Stimulated activated CD4-positive, alpha-beta T cell treated with anti-CD3 and anti-CD28 coated beads, Interleukin-4, amount 100 ng/mL, for 24 hours (primary cell): ENCODE measurements around the gene NPL.

Experiments used
- DNase-seq: peaks from one replicate; pipeline ENCODE4 v3.0.0-alpha.2; 2020

The NPL gene

GRCh38 chr1:182823220-182823619 is 33.6 kb downstream of the NPL start:
- no peak for DNase-seq

GRCh38 chr1:182826892-182827291 is 37.3 kb downstream of the NPL start:
- DNase-seq = no peak

- no peak for DNase-seq
Measured at GRCh38 chr1:182829285-182829932, 39.8 kb downstream of the NPL start.

GRCh38 chr1:182833271-182833670 is 43.7 kb downstream of the NPL start:
- no peak for DNase-seq

GRCh38 chr1:182834326-182834725 is 44.8 kb downstream of the NPL start:
- no peak for DNase-seq

GRCh38 chr1:182835806-182836205 is 46.2 kb downstream of the NPL start:
- DNase-seq = no peak

GRCh38 chr1:182839209-182840066 is 49.9 kb downstream of the NPL start, which contains the start of gene DHX9:
DHX9 (plus strand) TSS chr1:182839347; CDS start chr1:182842567, 3,220 bp downstream.
- peak; percentile 95 for DNase-seq

- DNase-seq = no peak
Measured at GRCh38 chr1:182841368-182841988, 51.9 kb downstream of the NPL start.

- DNase-seq = no peak
Measured at GRCh38 chr1:182842265-182842664, 52.7 kb downstream of the NPL start.

- DNase-seq = peak; percentile 27
Measured at GRCh38 chr1:182845379-182845778, 55.8 kb downstream of the NPL start.

GRCh38 chr1:182845894-182846293 is 56.3 kb downstream of the NPL start:
- no peak for DNase-seq

GRCh38 chr1:182847105-182847504 is 57.5 kb downstream of the NPL start:
- no peak for DNase-seq

GRCh38 chr1:182848736-182849135 is 59.2 kb downstream of the NPL start:
- DNase-seq = no peak

- no peak for DNase-seq
Measured at GRCh38 chr1:182850319-182850718, 60.7 kb downstream of the NPL start.

GRCh38 chr1:182851825-182852224 is 62.3 kb downstream of the NPL start:
- no peak for DNase-seq

- no peak for DNase-seq
Measured at GRCh38 chr1:182855911-182856310, 66.3 kb downstream of the NPL start.

- DNase-seq = no peak
Measured at GRCh38 chr1:182857212-182857611, 67.6 kb downstream of the NPL start.

- no peak for DNase-seq
Measured at GRCh38 chr1:182860658-182861057, 71.1 kb downstream of the NPL start.

- DNase-seq = no peak
Measured at GRCh38 chr1:182861994-182862393, 72.4 kb downstream of the NPL start.

- no peak for DNase-seq
Measured at GRCh38 chr1:182862827-182863226, 73.3 kb downstream of the NPL start.

- no peak for DNase-seq
Measured at GRCh38 chr1:182863940-182864339, 74.4 kb downstream of the NPL start.

- no peak for DNase-seq
Measured at GRCh38 chr1:182867861-182868260, 78.3 kb downstream of the NPL start.

GRCh38 chr1:182869241-182869666 is 79.7 kb downstream of the NPL start:
- peak; percentile 18 for DNase-seq

GRCh38 chr1:182872881-182873280 is 83.3 kb downstream of the NPL start:
- DNase-seq = no peak
